SW 1271 (cell line): ENCODE measurements around the gene PPIL6.

ENCODE experiments used
- DNase-seq, 2 experiments: peaks; one replicate each; lab custom pipeline; 2025; lab: John Stamatoyannopoulos, UW

The PPIL6 gene

GRCh38 chr6:109440331-109441068 lies at the start of gene PPIL6, which contains the start of gene SMPD2:
Gene PPIL6 (minus strand): TSS chr6:109440628. CDS start chr6:109440590, 38 bp downstream.
Gene SMPD2 (plus strand): TSS chr6:109440724. CDS start chr6:109441122, 398 bp downstream.
- DNase-seq: peak; percentile 46 to 78

GRCh38 chr6:109488001-109488400 lies 47.6 kb upstream of the PPIL6 start:
- no peak for DNase-seq

GRCh38 chr6:109486068-109486467 lies 45.6 kb upstream of the PPIL6 start:
- no peak for DNase-seq

GRCh38 chr6:109485266-109485935 lies 45.0 kb upstream of the PPIL6 start:
- DNase-seq: no peak

GRCh38 chr6:109484122-109484521 lies 43.7 kb upstream of the PPIL6 start:
- DNase-seq: no peak

GRCh38 chr6:109483735-109484057 lies 43.3 kb upstream of the PPIL6 start:
- DNase-seq: no peak

GRCh38 chr6:109482905-109483734 lies 42.7 kb upstream of the PPIL6 start, which contains the start of gene ZBTB24:
Gene ZBTB24 (minus strand): TSS chr6:109483219. CDS start chr6:109482026, 1,193 bp downstream.
- peak; percentile 65 to 90 for DNase-seq

GRCh38 chr6:109480993-109481480 lies 40.6 kb upstream of the PPIL6 start:
- no peak for DNase-seq

- no peak for DNase-seq
Measured at GRCh38 chr6:109478841-109479624, 38.6 kb upstream of the PPIL6 start.

- no peak for DNase-seq
Measured at GRCh38 chr6:109478222-109478805, 37.9 kb upstream of the PPIL6 start.

- DNase-seq: no peak
Measured at GRCh38 chr6:109477725-109478124, 37.3 kb upstream of the PPIL6 start.

- no peak for DNase-seq
Measured at GRCh38 chr6:109477184-109477583, 36.8 kb upstream of the PPIL6 start.

GRCh38 chr6:109475625-109476024 lies 35.2 kb upstream of the PPIL6 start:
- no peak for DNase-seq

GRCh38 chr6:109474995-109475394 lies 34.6 kb upstream of the PPIL6 start:
- no peak for DNase-seq

- DNase-seq: no peak
Measured at GRCh38 chr6:109473120-109473519, 32.7 kb upstream of the PPIL6 start.

- no peak for DNase-seq
Measured at GRCh38 chr6:109472132-109472995, 31.9 kb upstream of the PPIL6 start.

GRCh38 chr6:109471105-109471810 lies 30.8 kb upstream of the PPIL6 start:
- DNase-seq: no peak

- DNase-seq: no peak
Measured at GRCh38 chr6:109469591-109470189, 29.3 kb upstream of the PPIL6 start.

- DNase-seq: no peak
Measured at GRCh38 chr6:109467696-109468095, 27.3 kb upstream of the PPIL6 start.
